HG02981 (cell line): ENCODE results near the gene TXNL4A.
"Not testable (repeated sequence)": the region's sequence is repeated elsewhere in the genome, so short reads cannot be mapped to it uniquely, and the experiment has no call there.

Experiments
- ATAC-seq: cut with Tn5 transposase; IDR thresholded peaks from one replicate; pipeline ENCODE4 v1.9.1; 2021; ENCODE audit warnings: mild to moderate bottlenecking, moderate library complexity; ENCODE audit not compliant: unreplicated experiment

Gene TXNL4A

GRCh38 chr18:79964330-79965118 is 23.8 kb downstream of the TXNL4A start, which contains the start of gene HSBP1L1:
TSS of gene HSBP1L1 (plus strand) at chr18:79964643. CDS start at chr18:79964736, 93 bp downstream.
- peak; percentile 67 for ATAC-seq

- ATAC-seq, result no peak
Measured at GRCh38 chr18:79963658-79964329, 24.6 kb downstream of the TXNL4A start.

GRCh38 chr18:79962835-79963657 is 25.3 kb downstream of the TXNL4A start:
- peak; percentile 47 for ATAC-seq

- ATAC-seq, result no peak
Measured at GRCh38 chr18:79962311-79962710, 26.1 kb downstream of the TXNL4A start.

DNA sequence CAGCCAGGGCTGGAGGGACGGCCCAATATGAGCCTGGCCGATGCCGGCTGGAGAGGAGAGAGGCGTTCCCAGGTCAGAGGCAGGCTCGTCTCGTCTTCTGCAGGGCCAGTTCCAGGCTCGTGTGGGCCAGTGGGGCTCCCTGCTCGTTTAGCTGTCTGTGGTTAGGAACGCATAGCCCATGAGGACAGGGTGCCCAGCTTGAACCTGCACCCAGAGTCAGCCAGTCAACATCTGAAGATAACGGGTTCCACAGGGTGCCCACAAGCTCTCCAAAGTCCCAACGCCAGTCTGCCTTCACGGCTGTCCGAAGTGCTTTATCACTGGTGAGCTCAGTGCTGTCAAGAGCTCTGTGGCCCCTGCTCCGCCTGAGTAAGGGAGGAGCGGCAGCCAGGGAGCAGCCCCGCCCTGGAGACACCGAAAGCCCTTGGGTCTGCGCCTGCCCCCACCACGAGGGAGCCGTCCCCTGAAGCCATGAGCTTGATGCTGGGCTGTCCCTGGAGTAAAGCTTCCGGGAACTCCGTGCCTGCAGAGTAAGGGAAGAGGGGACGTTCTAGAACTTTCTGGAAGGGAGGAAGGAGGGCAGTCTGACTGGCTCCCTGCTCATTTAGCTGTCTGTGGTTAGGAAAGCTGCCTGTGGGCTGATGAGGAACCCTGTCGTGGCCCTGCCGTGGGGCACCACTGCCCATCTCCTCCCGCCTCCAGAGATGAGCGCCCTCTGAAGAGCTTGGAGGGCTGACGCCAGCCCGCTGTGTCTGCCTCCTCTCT is 26.7 kb downstream of the TXNL4A start:
- no peak for ATAC-seq

- ATAC-seq, result no peak
Measured at GRCh38 chr18:79960921-79961526, 27.3 kb downstream of the TXNL4A start.

GRCh38 chr18:79960161-79960801 is 28.1 kb downstream of the TXNL4A start:
- not testable (repeated sequence) for ATAC-seq

DNA sequence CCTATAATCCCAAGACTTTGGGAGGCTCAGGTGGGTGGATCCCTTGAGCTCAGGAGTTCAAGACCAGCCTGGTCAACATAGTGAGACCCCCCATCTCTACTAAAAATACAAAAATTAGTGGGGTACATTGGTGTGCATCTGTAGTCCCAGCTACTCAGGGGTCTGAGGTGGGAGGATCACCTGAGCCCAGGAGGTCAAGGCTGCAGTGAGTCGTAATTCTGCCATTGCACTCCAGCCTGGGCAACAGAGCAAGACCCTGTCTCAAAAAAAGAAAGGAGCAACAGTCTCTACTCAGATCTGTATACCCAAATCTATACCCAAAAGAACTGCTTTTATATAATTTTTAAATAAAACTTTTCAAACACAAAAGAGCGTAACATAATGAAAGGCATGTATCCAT is 29.4 kb downstream of the TXNL4A start:
- ATAC-seq, result no peak

- no peak for ATAC-seq
Measured at GRCh38 chr18:79956276-79956675, 32.1 kb downstream of the TXNL4A start.

GRCh38 chr18:79955302-79956075 is 32.9 kb downstream of the TXNL4A start:
- no peak for ATAC-seq

- no peak for ATAC-seq
Measured at GRCh38 chr18:79954791-79955190, 33.6 kb downstream of the TXNL4A start.

DNA sequence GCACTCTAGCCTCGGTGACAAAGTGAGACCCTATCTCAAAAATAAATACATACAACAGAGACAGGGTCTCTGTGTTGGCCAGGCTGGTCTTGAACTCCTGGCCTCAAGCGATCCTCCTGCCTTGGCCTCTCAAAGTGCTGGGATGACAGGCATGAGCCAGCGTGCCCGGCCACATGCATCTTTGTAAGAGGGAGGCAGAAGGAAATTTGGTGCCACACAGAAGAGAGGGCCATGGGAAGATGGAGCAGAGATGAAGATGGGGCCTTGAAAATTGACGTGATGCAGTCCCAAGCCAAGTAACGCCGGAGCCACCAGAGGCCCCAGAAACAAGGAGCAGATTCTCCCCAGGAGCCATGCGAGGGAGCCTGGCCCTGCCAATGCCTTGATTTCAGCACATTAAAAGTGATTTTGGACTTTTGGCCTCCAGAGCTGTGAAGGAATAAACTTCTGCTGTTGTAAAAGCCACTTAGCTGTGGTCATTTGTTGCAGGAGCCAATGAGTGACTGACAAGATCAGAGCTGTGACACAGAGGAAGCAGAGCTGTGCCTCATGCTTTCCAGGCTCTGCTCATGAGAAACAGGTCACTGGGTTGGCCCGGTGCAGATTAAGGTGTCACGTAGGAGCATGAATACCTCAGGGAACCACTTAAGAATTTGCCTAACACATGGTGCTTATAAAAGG is 34.3 kb downstream of the TXNL4A start:
- ATAC-seq, result no peak

DNA sequence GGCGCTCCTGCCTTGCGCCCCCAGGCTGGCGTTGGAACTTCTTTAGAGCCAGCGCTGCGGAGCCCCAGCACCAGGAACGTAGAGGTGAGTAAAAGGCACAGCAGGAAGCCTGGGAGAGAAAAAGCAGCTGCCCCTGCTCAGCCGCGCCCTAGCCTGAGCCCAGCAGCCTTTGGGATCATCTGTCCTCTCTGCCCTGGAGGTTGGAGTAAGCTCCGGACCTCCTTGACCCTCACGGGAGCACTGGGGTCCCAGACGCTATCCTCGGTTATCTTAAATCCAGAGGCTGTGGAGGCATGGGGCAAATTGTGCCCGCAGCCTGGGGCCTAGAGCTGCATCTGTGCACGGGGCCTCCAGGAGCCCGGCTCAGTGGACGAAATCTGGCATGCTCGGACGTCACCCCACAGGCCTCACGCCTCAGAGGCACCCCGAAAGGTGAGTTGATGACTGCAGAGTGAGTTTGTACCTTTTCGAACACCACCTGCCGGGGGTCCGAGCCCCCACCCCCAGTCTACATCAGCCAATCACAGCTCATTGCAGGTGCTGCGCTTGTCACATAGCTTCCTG is 35.3 kb downstream of the TXNL4A start:
- no peak for ATAC-seq

DNA sequence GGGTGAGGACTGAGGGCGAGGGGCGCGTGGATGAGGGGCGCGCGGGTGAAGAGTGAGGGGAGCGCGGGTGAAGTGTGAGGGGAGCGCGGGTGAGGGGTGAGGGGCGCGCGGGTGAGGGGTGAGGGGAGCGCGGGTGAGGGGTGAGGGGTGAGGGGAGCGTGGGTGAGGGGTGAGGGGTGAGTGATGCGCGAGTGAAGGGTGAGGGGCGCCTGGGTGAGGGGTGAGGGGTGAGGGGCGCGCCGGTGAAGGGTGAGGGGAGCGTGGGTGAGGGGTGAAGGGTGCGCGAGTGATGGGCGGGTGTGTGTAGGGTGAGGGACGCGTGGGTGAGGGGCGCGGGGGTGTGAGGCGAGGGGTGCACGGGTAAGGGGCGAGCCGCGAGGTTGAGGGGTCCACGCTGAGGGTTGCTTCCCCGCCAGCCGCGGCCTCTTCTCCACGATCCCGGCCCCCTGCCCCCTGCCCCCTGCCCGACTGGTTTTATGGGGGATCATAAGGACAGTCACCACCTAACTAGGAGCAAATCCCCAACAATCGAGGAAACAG is 35.8 kb downstream of the TXNL4A start:
- ATAC-seq, result no peak

- ATAC-seq, result peak; percentile 82
Measured at GRCh38 chr18:79951545-79952455, 36.6 kb downstream of the TXNL4A start, which contains the start of gene SLC66A2. TSS of gene SLC66A2 (minus strand) at chr18:79951653. CDS start at chr18:79950926, 727 bp downstream.

- no peak for ATAC-seq
Measured at GRCh38 chr18:79950515-79951341, 37.6 kb downstream of the TXNL4A start.
